ENCODE measurements around the gene MGAT4C.

- no peak for TF ChIP-seq POLR2A (IDR thresholded peaks at IDR 0.05)
- TF ChIP-seq, protein P1, sequence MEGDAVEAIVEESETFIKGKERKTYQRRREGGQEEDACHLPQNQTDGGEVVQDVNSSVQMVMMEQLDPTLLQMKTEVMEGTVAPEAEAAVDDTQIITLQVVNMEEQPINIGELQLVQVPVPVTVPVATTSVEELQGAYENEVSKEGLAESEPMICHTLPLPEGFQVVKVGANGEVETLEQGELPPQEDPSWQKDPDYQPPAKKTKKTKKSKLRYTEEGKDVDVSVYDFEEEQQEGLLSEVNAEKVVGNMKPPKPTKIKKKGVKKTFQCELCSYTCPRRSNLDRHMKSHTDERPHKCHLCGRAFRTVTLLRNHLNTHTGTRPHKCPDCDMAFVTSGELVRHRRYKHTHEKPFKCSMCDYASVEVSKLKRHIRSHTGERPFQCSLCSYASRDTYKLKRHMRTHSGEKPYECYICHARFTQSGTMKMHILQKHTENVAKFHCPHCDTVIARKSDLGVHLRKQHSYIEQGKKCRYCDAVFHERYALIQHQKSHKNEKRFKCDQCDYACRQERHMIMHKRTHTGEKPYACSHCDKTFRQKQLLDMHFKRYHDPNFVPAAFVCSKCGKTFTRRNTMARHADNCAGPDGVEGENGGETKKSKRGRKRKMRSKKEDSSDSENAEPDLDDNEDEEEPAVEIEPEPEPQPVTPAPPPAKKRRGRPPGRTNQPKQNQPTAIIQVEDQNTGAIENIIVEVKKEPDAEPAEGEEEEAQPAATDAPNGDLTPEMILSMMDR (IDR thresholded peaks at IDR 0.05): no peak
These were observed 8.5 kb upstream of the MGAT4C start for GRCh38 chr12:86264451-86265328.
